WI38 (cell line): ENCODE measurements around the gene FOXK2.

Experiments used
- H3K4me3 ChIP-seq: 2 replicates; pipeline ENCODE4 v1.5.1; 2011; ENCODE audit warnings: low read depth, mild to moderate bottlenecking, control low read depth, low read length
- TF ChIP-seq, protein P1 (sequence below): IDR thresholded peaks from 2 replicates; pipeline ENCODE4 v1.5.1; 2012; ENCODE audit warnings: low read depth, mild to moderate bottlenecking, control low read depth, low read length

FOXK2 gene

DNA sequence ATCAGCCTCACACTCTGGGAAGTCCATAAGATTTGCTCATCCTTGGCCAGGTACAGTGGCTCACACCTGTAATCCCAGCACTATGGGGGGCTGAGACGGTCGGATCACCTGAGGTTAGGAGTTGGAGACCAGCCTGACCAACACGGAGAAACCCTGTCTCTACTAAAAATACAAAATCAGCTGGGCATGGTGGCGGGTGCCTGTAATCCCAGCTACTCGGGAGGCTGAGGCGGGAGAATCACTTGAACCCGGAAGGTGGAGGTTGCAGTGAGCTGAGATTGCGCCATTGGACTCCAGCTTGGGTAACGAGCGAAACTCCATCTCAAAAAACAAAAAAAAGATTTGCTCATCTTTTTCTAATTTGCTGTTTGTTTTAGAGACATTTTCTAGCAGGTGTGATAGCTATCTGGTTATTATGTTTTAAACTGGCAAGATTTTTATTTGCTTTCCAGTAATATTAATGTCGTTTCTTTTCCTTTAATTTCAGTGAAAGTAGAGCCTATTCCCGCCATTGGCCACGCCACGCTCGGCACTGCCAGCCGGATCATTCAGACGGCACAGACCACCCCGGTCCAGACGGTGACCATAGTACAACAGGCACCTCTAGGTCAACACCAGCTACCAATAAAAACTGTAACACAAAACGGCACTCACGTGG is 67.2 kb downstream of the FOXK2 start:
- H3K4me3 ChIP-seq: no peak overlapping the region
- TF ChIP-seq, protein P1, sequence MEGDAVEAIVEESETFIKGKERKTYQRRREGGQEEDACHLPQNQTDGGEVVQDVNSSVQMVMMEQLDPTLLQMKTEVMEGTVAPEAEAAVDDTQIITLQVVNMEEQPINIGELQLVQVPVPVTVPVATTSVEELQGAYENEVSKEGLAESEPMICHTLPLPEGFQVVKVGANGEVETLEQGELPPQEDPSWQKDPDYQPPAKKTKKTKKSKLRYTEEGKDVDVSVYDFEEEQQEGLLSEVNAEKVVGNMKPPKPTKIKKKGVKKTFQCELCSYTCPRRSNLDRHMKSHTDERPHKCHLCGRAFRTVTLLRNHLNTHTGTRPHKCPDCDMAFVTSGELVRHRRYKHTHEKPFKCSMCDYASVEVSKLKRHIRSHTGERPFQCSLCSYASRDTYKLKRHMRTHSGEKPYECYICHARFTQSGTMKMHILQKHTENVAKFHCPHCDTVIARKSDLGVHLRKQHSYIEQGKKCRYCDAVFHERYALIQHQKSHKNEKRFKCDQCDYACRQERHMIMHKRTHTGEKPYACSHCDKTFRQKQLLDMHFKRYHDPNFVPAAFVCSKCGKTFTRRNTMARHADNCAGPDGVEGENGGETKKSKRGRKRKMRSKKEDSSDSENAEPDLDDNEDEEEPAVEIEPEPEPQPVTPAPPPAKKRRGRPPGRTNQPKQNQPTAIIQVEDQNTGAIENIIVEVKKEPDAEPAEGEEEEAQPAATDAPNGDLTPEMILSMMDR: no peak

DNA sequence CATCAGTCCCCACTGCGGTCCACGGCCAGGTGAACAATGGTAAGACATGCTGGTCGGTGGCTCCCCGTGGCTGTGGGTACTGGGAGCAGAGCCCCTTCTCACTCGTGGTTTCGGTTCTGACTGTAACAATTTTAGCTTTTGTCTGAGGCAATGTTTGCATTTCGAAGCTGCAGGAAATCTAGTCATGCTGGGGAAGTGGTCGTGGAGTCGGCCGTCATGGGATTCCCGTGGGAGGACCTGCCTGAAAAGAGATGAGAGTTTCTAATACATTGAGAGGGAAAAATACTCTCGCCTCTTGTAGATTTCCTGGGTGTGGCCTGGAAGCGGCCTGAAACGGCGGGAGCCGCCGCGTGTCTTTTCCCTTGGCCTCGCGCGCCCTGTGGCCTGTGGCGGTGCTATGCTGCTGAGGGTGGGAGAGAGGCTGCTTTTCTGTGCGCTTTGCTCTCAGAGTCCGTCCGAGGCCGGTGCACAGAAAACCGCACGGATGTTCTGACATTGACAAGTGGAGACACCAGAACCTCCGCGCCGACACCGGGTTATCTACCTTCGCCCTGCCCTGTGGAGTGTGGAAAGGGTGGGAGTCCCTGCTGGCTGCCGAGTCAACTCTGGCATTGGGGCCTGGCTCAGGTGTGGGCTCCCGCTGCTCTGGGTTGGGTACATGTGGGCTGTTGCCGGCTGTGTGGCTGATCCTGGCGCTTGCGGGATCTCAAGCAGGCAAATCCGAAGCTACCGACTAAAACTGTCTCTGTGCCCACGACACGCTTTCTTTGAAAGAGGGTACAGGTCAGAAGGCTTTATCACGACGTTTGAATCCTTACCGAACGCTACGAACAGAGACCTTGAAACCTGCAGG is 67.9 kb downstream of the FOXK2 start:
- TF ChIP-seq, protein P1: no peak
- no peak overlapping the region for H3K4me3 ChIP-seq

DNA sequence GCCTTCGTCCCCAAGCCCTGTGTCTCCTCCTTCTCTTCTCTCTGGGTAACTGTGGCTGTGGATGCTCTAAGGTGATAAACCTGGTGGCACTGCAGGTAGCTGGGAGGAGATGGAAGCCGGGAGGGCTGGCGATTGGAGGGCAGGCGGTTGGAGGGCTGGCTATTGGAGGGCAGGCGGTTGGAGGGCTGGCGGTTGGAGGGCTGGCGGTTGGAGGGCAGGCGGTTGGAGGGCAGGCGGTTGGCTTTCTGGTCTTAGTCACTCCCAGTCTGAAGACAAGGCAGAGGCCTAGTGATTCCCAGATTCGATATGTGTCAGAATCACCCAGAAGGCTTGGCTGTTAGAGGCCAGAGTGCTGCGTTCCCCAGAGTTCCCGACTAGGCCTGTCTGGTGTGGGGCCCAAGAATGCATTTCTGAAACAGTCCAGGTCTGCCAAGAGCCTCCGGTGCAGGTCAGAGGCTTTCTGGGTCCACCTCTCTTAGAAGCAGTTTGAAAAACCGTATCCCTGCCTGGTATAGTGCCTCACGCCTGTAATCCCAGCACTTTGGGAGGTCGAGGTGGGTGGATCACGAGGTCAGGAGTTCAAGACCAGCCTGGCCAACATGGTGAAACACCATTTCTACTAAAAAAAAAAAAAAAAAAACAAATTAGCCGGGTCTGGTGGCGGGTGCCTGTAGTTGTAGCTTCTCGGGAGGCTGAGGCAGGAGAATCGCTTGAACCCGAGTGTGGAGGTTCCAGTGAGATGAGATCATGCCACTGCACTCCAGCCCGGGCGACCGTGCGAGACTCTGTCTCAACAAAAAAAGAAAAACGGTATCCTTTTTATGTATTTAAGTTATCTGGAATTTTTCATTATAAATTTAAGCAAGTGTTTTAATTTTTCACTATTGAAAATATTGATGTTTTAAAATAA is 69.0 kb downstream of the FOXK2 start:
- TF ChIP-seq, protein P1: no peak
- no peak overlapping the region for H3K4me3 ChIP-seq

DNA sequence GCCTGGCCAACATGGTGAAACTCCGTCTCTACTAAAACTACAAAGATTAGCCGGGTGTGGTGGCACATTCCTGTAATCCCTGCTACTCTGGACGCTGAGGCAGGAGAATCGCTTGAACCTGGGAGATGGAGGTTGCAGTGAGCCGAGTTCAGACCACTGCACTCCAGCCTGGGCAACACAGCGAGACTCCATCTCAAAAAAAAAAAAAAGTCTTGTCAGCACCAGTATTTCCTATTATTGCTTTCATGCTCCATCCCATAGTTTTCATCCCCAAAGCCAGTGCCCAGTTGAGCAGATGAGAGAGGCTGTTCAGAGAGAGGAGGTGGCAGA is 70.3 kb downstream of the FOXK2 start:
- no peak overlapping the region for H3K4me3 ChIP-seq
- TF ChIP-seq, protein P1: no peak

DNA sequence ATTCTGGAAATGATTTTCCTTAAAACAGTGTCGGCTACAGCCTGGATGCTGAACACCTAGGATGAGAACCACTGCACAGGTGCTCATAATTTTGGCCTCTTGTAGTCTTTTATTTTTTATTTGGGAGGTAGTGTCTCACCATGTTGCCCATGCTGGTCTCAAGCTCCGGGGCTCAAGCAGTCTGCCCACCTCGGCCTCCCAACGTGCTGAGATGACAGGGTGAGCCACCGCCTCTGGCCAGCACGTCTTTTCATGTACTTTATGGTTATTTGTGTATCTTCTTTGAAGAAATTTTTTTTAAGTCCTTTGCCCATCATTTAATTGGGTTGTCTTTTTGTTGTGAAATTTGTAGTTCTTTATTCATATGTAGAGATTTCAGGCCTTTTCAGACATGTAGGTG is 70.7 kb downstream of the FOXK2 start:
- TF ChIP-seq, protein P1: no peak
- no peak overlapping the region for H3K4me3 ChIP-seq

DNA sequence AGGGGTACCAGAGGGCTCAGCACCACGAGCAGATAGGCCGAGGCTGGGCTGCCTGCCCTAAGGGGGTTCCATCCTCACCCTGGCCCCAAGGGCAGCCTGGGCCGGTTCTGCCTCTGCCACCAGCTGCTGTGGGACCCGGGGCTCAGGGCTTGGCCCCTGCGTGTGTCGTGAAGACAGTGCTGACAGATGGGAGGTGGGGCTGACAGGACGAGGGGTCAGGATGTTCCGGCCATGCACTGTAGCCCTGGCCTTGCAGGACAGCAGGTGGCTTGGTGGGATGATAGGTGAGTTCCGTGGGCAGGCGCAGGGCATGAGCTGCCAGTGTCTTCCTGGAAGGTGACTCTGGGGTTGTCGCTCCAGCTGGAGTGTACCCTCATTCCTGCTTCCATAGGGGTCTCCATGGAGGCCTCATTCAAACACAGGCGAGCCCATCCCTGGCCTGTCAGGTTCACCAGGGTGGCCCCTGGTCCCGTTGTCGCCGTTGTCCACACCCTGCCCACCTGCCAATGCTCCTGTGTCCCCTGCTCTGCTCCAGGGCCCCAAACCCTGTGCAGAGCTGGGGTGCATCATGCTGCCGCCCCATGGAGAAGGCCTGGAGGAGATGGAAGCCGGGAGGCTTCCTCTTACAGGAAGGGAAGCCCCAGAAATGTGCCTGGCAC is 71.5 kb downstream of the FOXK2 start:
- TF ChIP-seq, protein P1: no peak
- no peak overlapping the region for H3K4me3 ChIP-seq
